GM23338 (cell line): Measurements from ENCODE around the gene ARHGAP32. TPM values are rescaled to one million over a fixed set of nuclear protein-coding genes. Genes with fewer than 3 reads are reported as not detected.

Experiments used
- ATAC-seq: fragments of 200-7000 bp; cut with Tn5 transposase; 3 replicates; pipeline ENCODE4 v1.9.1; 2020
- DNase-seq: peaks from one replicate; pipeline ENCODE4 v3.0.0-alpha.2; 2015; ENCODE audit warnings: low spot score
- H2AFZ ChIP-seq: fragments of 200-600 bp; sonication (generic); 2 replicates; pipeline ENCODE4 v1.8.0; 2016; ENCODE audit warnings: antibody characterized with exemption, mild to moderate bottlenecking, moderate library complexity
- H3F3A ChIP-seq: fragments of 200-600 bp; sonication (generic); replicated peaks from 2 replicates; pipeline ENCODE4 v1.8.0; 2017; ENCODE audit warnings: antibody characterized with exemption, mixed run types, low read depth
- H3K27ac ChIP-seq: fragments of 200-600 bp; sonication (generic); 2 replicates; pipeline ENCODE4 v1.6.1; 2016; ENCODE audit warnings: low read depth
- H3K27me3 ChIP-seq: fragments of 200-600 bp; sonication (generic); 2 replicates; pipeline ENCODE4 v1.8.0; 2016; ENCODE audit warnings: mild to moderate bottlenecking, mixed run types, moderate library complexity; ENCODE audit not compliant: insufficient read depth
- H3K36me3 ChIP-seq: fragments of 200-600 bp; sonication (generic); 2 replicates; pipeline ENCODE4 v1.8.0; 2016; ENCODE audit warnings: mild to moderate bottlenecking; ENCODE audit not compliant: insufficient read depth
- H3K4me1 ChIP-seq: fragments of 200-600 bp; sonication (generic); 2 replicates; pipeline ENCODE4 v1.8.0; 2016; ENCODE audit warnings: mild to moderate bottlenecking, moderate library complexity; ENCODE audit not compliant: insufficient read depth
- H3K4me2 ChIP-seq: fragments of 200-600 bp; sonication (generic); 2 replicates; pipeline ENCODE4 v1.7.1; 2017; ENCODE audit warnings: mixed run types
- H3K4me3 ChIP-seq: fragments of 200-600 bp; sonication (generic); 2 replicates; pipeline ENCODE4 v1.6.1; 2016; ENCODE audit warnings: mixed run types
- H3K79me2 ChIP-seq: fragments of 200-600 bp; sonication (generic); replicated peaks from 2 replicates; pipeline ENCODE4 v1.8.0; 2017; ENCODE audit warnings: mild to moderate bottlenecking; ENCODE audit not compliant: insufficient read depth
- H3K9me2 ChIP-seq: fragments of 200-600 bp; sonication (generic); 2 replicates; pipeline ENCODE4 v1.8.0; 2017; ENCODE audit not compliant: insufficient read depth
- H4K20me1 ChIP-seq: fragments of 200-600 bp; sonication (generic); replicated peaks from 2 replicates; pipeline ENCODE4 v1.8.0; 2017; ENCODE audit warnings: mild to moderate bottlenecking; ENCODE audit not compliant: insufficient read depth
- H3K27ac Mint-ChIP-seq: 2 replicates; pipeline ENCODE4 v1.8.0; 2020; ENCODE audit warnings: inconsistent platforms, mild to moderate bottlenecking, moderate library complexity, mixed read lengths
- H3K27me3 Mint-ChIP-seq: 3 replicates; pipeline ENCODE4 v1.8.0; 2022; ENCODE audit warnings: low read depth, mild to moderate bottlenecking, moderate library complexity, mixed read lengths, inconsistent platforms; ENCODE audit not compliant: insufficient read depth, poor library complexity
- H3K36me3 Mint-ChIP-seq: 3 replicates; pipeline ENCODE4 v1.8.0; 2021; ENCODE audit warnings: low read depth, mild to moderate bottlenecking, inconsistent platforms, moderate library complexity, mixed read lengths
- H3K4me1 Mint-ChIP-seq: 3 replicates; pipeline ENCODE4 v1.8.0; 2020; ENCODE audit warnings: mild to moderate bottlenecking, inconsistent platforms, mixed read lengths
- H3K4me3 Mint-ChIP-seq: 3 replicates; pipeline ENCODE4 v1.8.0; 2021; ENCODE audit warnings: moderate library complexity, mild to moderate bottlenecking, inconsistent platforms, mixed read lengths
- H3K9me3 Mint-ChIP-seq: 3 replicates; pipeline ENCODE4 v1.8.0; 2020; ENCODE audit warnings: moderate library complexity, mild to moderate bottlenecking, inconsistent platforms, mixed read lengths
- CREB1 ChIP-seq: fragments of 250-450 bp; sonication (Bioruptor Pico); IDR thresholded peaks from 2 replicates; pipeline ENCODE4 v1.5.0; 2020; ENCODE audit warnings: low read depth, mild to moderate bottlenecking, moderate library complexity
- EZH2 ChIP-seq: fragments of 200-600 bp; sonication (generic); IDR thresholded peaks from one replicate; pipeline ENCODE4 v1.8.0; 2017; ENCODE audit warnings: antibody characterized with exemption, mild to moderate bottlenecking, low read depth; ENCODE audit not compliant: unreplicated experiment
- EZH2phosphoT487 ChIP-seq: fragments of 200-600 bp; sonication (generic); IDR thresholded peaks from one replicate; pipeline ENCODE4 v1.8.1; 2018; ENCODE audit warnings: antibody characterized with exemption; ENCODE audit not compliant: unreplicated experiment
- JUNB ChIP-seq: IDR thresholded peaks from one replicate; pipeline ENCODE4 v1.6.1; 2016; ENCODE audit warnings: antibody characterized with exemption; ENCODE audit not compliant: unreplicated experiment
- NANOG ChIP-seq: IDR thresholded peaks from 2 replicates; pipeline ENCODE4 v1.6.1; 2016; ENCODE audit warnings: antibody characterized with exemption, borderline replicate concordance
- POLR2AphosphoS5 ChIP-seq: IDR thresholded peaks from 2 replicates; pipeline ENCODE4 v1.6.1; 2016; ENCODE audit warnings: antibody characterized with exemption, low read depth
- STAT1 ChIP-seq: IDR thresholded peaks from one replicate; pipeline ENCODE4 v1.6.1; 2016; ENCODE audit warnings: antibody characterized with exemption; ENCODE audit not compliant: unreplicated experiment
- ZNF114 ChIP-seq: fragments of 250-450 bp; sonication (Bioruptor Pico); IDR thresholded peaks from 2 replicates; pipeline ENCODE4 v1.5.0; 2020; ENCODE audit warnings: mild to moderate bottlenecking, moderate library complexity
- ZNF331 ChIP-seq: fragments of 250-450 bp; sonication (Bioruptor Pico); IDR thresholded peaks from 2 replicates; pipeline ENCODE4 v1.5.0; 2020; ENCODE audit warnings: low read depth, mild to moderate bottlenecking, moderate library complexity
- polyA plus RNA-seq: library from polyadenylated mRNA; unstranded; fragments of >200 nt; fragmentation: Nextera tagmentation; extraction: Ambion mirVana; gene quantifications from 2 replicates; pipeline ENCODE4 v1.2.1, GENCODE V29; 2016
- total RNA-seq: library from RNA; depleted of rRNA; stranded (reverse); fragments of >200 nt; shearing (Covaris generic); gene quantifications from 2 replicates; pipeline ENCODE4 v1.2.3, GENCODE V29; 2014
- TF ChIP-seq, protein P1 (sequence below), 2 experiments: fragments of 200-600 bp in 1 of 2; sonication (generic) in 1 of 2; conservative IDR thresholded peaks; 2 replicates each; pipeline versions ENCODE4 v1.5.1 to v1.6.1; 2016 to 2017; ENCODE audit warnings: antibody characterized with exemption in 2 of 2, low read depth in 2 of 2, mild to moderate bottlenecking in 2 of 2, moderate library complexity in 1 of 2
- TF ChIP-seq, protein P2 (sequence below): fragments of 250-450 bp; sonication (Bioruptor Pico); IDR thresholded peaks from 2 replicates; pipeline ENCODE4 v1.5.0; 2020; ENCODE audit warnings: mild to moderate bottlenecking, moderate library complexity
- TF ChIP-seq, protein P3 (sequence below): IDR thresholded peaks from one replicate; pipeline ENCODE4 v1.6.1; 2018; ENCODE audit warnings: antibody characterized with exemption; ENCODE audit not compliant: unreplicated experiment
- TF ChIP-seq, protein P4 (sequence below): IDR thresholded peaks from 2 replicates; pipeline ENCODE4 v1.6.1; 2016; ENCODE audit warnings: antibody characterized with exemption

ARHGAP32 gene
- total and polyA plus RNA-seq, 2 experiments from 2014 or later: 3.9 to 17.2 TPM

DNA sequence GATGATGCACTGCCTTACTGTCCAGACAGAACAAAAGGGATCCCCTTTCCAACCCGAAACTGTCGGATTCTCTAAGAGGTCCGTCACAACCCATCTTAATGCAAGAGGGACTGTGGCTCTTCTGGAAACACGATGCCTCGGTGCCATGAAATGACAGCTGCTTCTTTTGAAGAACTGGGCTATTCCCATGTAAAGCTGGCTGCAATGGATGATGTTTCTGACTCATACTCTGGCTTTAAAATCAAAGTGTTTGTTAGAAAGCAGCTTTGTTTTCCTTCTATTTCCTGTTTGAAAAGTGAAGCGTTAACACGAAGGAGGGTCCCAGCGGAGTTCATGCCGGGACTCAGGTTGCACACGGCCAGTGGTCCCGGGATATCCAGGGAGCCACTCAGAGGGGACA lies 252.5 kb downstream of the ARHGAP32 start:
- no peak for TF ChIP-seq CREB1
- no peak for TF ChIP-seq NANOG
- no peak for TF ChIP-seq ZNF114 (CRISPR knock-in tag)
- TF ChIP-seq, protein P1, sequence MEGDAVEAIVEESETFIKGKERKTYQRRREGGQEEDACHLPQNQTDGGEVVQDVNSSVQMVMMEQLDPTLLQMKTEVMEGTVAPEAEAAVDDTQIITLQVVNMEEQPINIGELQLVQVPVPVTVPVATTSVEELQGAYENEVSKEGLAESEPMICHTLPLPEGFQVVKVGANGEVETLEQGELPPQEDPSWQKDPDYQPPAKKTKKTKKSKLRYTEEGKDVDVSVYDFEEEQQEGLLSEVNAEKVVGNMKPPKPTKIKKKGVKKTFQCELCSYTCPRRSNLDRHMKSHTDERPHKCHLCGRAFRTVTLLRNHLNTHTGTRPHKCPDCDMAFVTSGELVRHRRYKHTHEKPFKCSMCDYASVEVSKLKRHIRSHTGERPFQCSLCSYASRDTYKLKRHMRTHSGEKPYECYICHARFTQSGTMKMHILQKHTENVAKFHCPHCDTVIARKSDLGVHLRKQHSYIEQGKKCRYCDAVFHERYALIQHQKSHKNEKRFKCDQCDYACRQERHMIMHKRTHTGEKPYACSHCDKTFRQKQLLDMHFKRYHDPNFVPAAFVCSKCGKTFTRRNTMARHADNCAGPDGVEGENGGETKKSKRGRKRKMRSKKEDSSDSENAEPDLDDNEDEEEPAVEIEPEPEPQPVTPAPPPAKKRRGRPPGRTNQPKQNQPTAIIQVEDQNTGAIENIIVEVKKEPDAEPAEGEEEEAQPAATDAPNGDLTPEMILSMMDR (conservative IDR thresholded peaks at IDR 0.05; ENCODE audit: low read depth in 2 of 2): no peak
- TF ChIP-seq, protein P2, sequence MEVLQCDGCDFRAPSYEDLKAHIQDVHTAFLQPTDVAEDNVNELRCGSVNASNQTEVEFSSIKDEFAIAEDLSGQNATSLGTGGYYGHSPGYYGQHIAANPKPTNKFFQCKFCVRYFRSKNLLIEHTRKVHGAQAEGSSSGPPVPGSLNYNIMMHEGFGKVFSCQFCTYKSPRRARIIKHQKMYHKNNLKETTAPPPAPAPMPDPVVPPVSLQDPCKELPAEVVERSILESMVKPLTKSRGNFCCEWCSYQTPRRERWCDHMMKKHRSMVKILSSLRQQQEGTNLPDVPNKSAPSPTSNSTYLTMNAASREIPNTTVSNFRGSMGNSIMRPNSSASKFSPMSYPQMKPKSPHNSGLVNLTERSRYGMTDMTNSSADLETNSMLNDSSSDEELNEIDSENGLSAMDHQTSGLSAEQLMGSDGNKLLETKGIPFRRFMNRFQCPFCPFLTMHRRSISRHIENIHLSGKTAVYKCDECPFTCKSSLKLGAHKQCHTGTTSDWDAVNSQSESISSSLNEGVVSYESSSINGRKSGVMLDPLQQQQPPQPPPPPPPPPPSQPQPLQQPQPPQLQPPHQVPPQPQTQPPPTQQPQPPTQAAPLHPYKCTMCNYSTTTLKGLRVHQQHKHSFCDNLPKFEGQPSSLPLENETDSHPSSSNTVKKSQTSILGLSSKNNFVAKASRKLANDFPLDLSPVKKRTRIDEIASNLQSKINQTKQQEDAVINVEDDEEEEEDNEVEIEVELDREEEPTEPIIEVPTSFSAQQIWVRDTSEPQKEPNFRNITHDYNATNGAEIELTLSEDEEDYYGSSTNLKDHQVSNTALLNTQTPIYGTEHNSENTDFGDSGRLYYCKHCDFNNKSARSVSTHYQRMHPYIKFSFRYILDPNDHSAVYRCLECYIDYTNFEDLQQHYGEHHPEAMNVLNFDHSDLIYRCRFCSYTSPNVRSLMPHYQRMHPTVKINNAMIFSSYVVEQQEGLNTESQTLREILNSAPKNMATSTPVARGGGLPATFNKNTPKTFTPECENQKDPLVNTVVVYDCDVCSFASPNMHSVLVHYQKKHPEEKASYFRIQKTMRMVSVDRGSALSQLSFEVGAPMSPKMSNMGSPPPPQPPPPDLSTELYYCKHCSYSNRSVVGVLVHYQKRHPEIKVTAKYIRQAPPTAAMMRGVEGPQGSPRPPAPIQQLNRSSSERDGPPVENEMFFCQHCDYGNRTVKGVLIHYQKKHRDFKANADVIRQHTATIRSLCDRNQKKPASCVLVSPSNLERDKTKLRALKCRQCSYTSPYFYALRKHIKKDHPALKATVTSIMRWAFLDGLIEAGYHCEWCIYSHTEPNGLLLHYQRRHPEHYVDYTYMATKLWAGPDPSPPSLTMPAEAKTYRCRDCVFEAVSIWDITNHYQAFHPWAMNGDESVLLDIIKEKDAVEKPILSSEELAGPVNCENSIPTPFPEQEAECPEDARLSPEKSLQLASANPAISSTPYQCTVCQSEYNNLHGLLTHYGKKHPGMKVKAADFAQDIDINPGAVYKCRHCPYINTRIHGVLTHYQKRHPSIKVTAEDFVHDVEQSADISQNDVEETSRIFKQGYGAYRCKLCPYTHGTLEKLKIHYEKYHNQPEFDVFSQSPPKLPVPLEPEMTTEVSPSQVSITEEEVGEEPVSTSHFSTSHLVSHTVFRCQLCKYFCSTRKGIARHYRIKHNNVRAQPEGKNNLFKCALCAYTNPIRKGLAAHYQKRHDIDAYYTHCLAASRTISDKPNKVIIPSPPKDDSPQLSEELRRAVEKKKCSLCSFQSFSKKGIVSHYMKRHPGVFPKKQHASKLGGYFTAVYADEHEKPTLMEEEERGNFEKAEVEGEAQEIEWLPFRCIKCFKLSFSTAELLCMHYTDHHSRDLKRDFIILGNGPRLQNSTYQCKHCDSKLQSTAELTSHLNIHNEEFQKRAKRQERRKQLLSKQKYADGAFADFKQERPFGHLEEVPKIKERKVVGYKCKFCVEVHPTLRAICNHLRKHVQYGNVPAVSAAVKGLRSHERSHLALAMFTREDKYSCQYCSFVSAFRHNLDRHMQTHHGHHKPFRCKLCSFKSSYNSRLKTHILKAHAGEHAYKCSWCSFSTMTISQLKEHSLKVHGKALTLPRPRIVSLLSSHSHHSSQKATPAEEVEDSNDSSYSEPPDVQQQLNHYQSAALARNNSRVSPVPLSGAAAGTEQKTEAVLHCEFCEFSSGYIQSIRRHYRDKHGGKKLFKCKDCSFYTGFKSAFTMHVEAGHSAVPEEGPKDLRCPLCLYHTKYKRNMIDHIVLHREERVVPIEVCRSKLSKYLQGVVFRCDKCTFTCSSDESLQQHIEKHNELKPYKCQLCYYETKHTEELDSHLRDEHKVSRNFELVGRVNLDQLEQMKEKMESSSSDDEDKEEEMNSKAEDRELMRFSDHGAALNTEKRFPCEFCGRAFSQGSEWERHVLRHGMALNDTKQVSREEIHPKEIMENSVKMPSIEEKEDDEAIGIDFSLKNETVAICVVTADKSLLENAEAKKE: no peak
- TF ChIP-seq JUNB: no peak
- TF ChIP-seq STAT1: no peak
- no peak for TF ChIP-seq EZH2
- TF ChIP-seq EZH2phosphoT487: no peak
- no peak for TF ChIP-seq POLR2AphosphoS5
- TF ChIP-seq, protein P3, sequence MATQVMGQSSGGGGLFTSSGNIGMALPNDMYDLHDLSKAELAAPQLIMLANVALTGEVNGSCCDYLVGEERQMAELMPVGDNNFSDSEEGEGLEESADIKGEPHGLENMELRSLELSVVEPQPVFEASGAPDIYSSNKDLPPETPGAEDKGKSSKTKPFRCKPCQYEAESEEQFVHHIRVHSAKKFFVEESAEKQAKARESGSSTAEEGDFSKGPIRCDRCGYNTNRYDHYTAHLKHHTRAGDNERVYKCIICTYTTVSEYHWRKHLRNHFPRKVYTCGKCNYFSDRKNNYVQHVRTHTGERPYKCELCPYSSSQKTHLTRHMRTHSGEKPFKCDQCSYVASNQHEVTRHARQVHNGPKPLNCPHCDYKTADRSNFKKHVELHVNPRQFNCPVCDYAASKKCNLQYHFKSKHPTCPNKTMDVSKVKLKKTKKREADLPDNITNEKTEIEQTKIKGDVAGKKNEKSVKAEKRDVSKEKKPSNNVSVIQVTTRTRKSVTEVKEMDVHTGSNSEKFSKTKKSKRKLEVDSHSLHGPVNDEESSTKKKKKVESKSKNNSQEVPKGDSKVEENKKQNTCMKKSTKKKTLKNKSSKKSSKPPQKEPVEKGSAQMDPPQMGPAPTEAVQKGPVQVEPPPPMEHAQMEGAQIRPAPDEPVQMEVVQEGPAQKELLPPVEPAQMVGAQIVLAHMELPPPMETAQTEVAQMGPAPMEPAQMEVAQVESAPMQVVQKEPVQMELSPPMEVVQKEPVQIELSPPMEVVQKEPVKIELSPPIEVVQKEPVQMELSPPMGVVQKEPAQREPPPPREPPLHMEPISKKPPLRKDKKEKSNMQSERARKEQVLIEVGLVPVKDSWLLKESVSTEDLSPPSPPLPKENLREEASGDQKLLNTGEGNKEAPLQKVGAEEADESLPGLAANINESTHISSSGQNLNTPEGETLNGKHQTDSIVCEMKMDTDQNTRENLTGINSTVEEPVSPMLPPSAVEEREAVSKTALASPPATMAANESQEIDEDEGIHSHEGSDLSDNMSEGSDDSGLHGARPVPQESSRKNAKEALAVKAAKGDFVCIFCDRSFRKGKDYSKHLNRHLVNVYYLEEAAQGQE: no peak
- no peak for TF ChIP-seq ZNF331 (CRISPR knock-in tag)
- TF ChIP-seq, protein P4, sequence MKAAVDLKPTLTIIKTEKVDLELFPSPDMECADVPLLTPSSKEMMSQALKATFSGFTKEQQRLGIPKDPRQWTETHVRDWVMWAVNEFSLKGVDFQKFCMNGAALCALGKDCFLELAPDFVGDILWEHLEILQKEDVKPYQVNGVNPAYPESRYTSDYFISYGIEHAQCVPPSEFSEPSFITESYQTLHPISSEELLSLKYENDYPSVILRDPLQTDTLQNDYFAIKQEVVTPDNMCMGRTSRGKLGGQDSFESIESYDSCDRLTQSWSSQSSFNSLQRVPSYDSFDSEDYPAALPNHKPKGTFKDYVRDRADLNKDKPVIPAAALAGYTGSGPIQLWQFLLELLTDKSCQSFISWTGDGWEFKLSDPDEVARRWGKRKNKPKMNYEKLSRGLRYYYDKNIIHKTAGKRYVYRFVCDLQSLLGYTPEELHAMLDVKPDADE: no peak

More for the DNA sequence above, 252.5 kb downstream of the ARHGAP32 start:
- Mint-ChIP-seq H3K27me3 (peaks cover 10% of the 10 kb centered on the region), H3K9me3 (no peaks in the 10 kb centered on the region), H3K27ac (no peak overlapping the region), H3K4me3 (no peak overlapping the region), H3K36me3 (no peaks in the 10 kb centered on the region), H3K4me1 (peaks cover 24% of the 10 kb centered on the region)
- no peak overlapping the region for H3K4me2 ChIP-seq
- DNase-seq: no peak
- H3F3A ChIP-seq: no peaks in the 10 kb centered on the region
- H3K79me2 ChIP-seq: no peaks in the 10 kb centered on the region
- no peaks in the 10 kb centered on the region for H3K9me2 ChIP-seq
- no peak overlapping the region for H2AFZ ChIP-seq
- no peak for ATAC-seq
- no peaks in the 10 kb centered on the region for H3K27me3 ChIP-seq
- H4K20me1 ChIP-seq: no peaks in the 10 kb centered on the region
- no peak overlapping the region for H3K27ac ChIP-seq
- H3K36me3 ChIP-seq: no peaks in the 10 kb centered on the region
- H3K4me1 ChIP-seq: peaks cover 8% of the 10 kb centered on the region
- no peak overlapping the region for H3K4me3 ChIP-seq
